Measurements from ENCODE around the gene TCF12.
"Not testable (repeated sequence)": the region's sequence is repeated elsewhere in the genome, so short reads cannot be mapped to it uniquely, and the experiment has no call there.

The TCF12 gene

GRCh38 chr15:57097919-57098543 is 179.6 kb downstream of the TCF12 start:
- FAIRE-seq, result not testable (repeated sequence)

- no peak for FAIRE-seq
Observed at GRCh38 chr15:57098896-57099295, 180.5 kb downstream of the TCF12 start.

- no peak for FAIRE-seq
Observed at GRCh38 chr15:57100136-57100539, 181.7 kb downstream of the TCF12 start.

- no peak for FAIRE-seq
Observed at GRCh38 chr15:57102858-57103257, 184.4 kb downstream of the TCF12 start.

GRCh38 chr15:57108296-57108695 is 189.9 kb downstream of the TCF12 start:
- FAIRE-seq, result no peak

- no peak for FAIRE-seq
Observed at GRCh38 chr15:57109005-57109404, 190.6 kb downstream of the TCF12 start.

GRCh38 chr15:57111002-57111401 is 192.6 kb downstream of the TCF12 start:
- FAIRE-seq, result no peak

GRCh38 chr15:57112178-57112577 is 193.7 kb downstream of the TCF12 start:
- no peak for FAIRE-seq

GRCh38 chr15:57114070-57114469 is 195.6 kb downstream of the TCF12 start:
- no peak for FAIRE-seq

GRCh38 chr15:57118013-57118799 is 199.8 kb downstream of the TCF12 start:
- FAIRE-seq, result no peak

GRCh38 chr15:57122080-57122840 is 203.8 kb downstream of the TCF12 start:
- FAIRE-seq, result peak; percentile 87

- FAIRE-seq, result no peak
Observed at GRCh38 chr15:57124036-57124435, 205.6 kb downstream of the TCF12 start.

GRCh38 chr15:57129064-57129463 is 210.6 kb downstream of the TCF12 start:
- no peak for FAIRE-seq

GRCh38 chr15:57130956-57131355 is 212.5 kb downstream of the TCF12 start:
- FAIRE-seq, result no peak

GRCh38 chr15:57133127-57133968 is 214.9 kb downstream of the TCF12 start:
- FAIRE-seq, result no peak

- no peak for FAIRE-seq
Observed at GRCh38 chr15:57134071-57134605, 215.7 kb downstream of the TCF12 start.

GRCh38 chr15:57134851-57135250 is 216.4 kb downstream of the TCF12 start:
- FAIRE-seq, result peak; percentile 39

GRCh38 chr15:57135800-57136199 is 217.4 kb downstream of the TCF12 start:
- peak; percentile 31 for FAIRE-seq

GRCh38 chr15:57138349-57138788 is 219.9 kb downstream of the TCF12 start:
- FAIRE-seq, result no peak

GRCh38 chr15:57143511-57144078 is 225.2 kb downstream of the TCF12 start:
- no peak for FAIRE-seq

GRCh38 chr15:57144448-57144847 is 226.0 kb downstream of the TCF12 start:
- FAIRE-seq, result no peak

Data from endometrium (tissue), 2 donors.